K562 (cell line): ENCODE measurements around the gene IFIT2. TPM values are rescaled to one million over a fixed set of nuclear protein-coding genes. Genes with fewer than 3 reads are reported as not detected.

Experiments
- CHD1 ChIP-seq: fragments of 200-600 bp; sonication (generic); IDR thresholded peaks from one replicate; pipeline ENCODE4 v1.6.1; 2012; ENCODE audit warnings: mild to moderate bottlenecking, moderate library complexity, low read length, inconsistent platforms
- HSF4 ChIP-seq: fragments of 250-450 bp; sonication (Bioruptor Pico); IDR thresholded peaks from 2 replicates; pipeline ENCODE4 v2.1.2; 2022; ENCODE audit warnings: mild to moderate bottlenecking, moderate library complexity, borderline replicate concordance
- ID3 ChIP-seq, 2 experiments: fragments of 250-450 bp in 1 of 2; fragments of 450-650 bp in 1 of 2; sonication (Bioruptor Pico) in 1 of 2; IDR thresholded peaks; 2 replicates each; pipeline versions ENCODE4 v1.6.1 to v1.8.0; 2016 to 2021; ENCODE audit warnings: mild to moderate bottlenecking in 2 of 2, moderate library complexity in 2 of 2, missing compliant biosample characterization in 1 of 2, missing genetic modification characterization in 1 of 2
- POLR2AphosphoS5 ChIP-seq: IDR thresholded peaks from 2 replicates; pipeline ENCODE4 v1.6.1; 2011; ENCODE audit warnings: mild to moderate bottlenecking, low read depth, low read length, moderate library complexity; ENCODE audit not compliant: control insufficient read depth, insufficient read depth
- RFX5 ChIP-seq: IDR thresholded peaks from 2 replicates; pipeline ENCODE4 v1.6.1; 2011; ENCODE audit warnings: low read depth, mild to moderate bottlenecking, improper control_type of control experiment, low read length
- TEAD1 ChIP-seq, 2 experiments: fragments of 450-650 bp in 1 of 2; sonication (generic) in 1 of 2; formaldehyde crosslinking; IDR thresholded peaks; 2 replicates each; pipeline versions ENCODE4 v1.4.0 to v1.8.0; 2020 to 2022; ENCODE audit warnings: mild to moderate bottlenecking in 2 of 2, missing genetic modification reagents in 1 of 2
- ZNF274 ChIP-seq: IDR thresholded peaks from 2 replicates; pipeline ENCODE4 v1.6.1; 2011; ENCODE audit warnings: low read depth, mild to moderate bottlenecking, low read length, moderate library complexity, borderline replicate concordance
- ZNF449 ChIP-seq: fragments of 250-450 bp; sonication (Bioruptor Pico); IDR thresholded peaks from 2 replicates; pipeline ENCODE4 v1.8.0; 2022; ENCODE audit warnings: moderate library complexity, mild to moderate bottlenecking, inconsistent platforms
- ZSCAN32 ChIP-seq: fragments of 450-650 bp; formaldehyde crosslinking; IDR thresholded peaks from 2 replicates; pipeline ENCODE4 v1.4.0; 2020; ENCODE audit warnings: mild to moderate bottlenecking, moderate library complexity
- polyA plus RNA-seq, 8 experiments: library from polyadenylated mRNA; depleted of rRNA in 4 of 8; stranded (reverse) in 5 of 8; unstranded in 3 of 8; fragments of >200 nt; fragmentation: Nextera tagmentation in 2 of 8; fragmentation: Illumina TruSeq in 1 of 8; extraction: Ambion mirVana in 2 of 8; extraction: Trizol in 1 of 8; gene quantifications; 2 replicates each; pipeline versions ENCODE4 v1.2.1 to v1.2.3, GENCODE V29; 2011 to 2014; ENCODE audit warnings: inconsistent platforms in 1 of 8, missing spikeins in 1 of 8
- total RNA-seq, 7 experiments: library from RNA; depleted of rRNA in 6 of 7; stranded (reverse); fragments of >200 nt in 6 of 7; fragmentation: Illumina TruSeq in 2 of 7; extraction: Trizol in 2 of 7; gene quantifications; 2 replicates each; pipeline versions ENCODE4 v1.2.1 to v1.2.3, GENCODE V29; 2011 to 2021; ENCODE audit warnings: low replicate concordance in 1 of 7
- TF ChIP-seq, protein P1 (sequence below): IDR thresholded peaks from 2 replicates; pipeline ENCODE4 v1.6.1; 2011; ENCODE audit not compliant: insufficient read length; ENCODE audit errors: extremely low read depth
- TF ChIP-seq, protein P2 (sequence below): fragments of 250-450 bp; sonication (Bioruptor Pico); IDR thresholded peaks from 2 replicates; pipeline ENCODE4 v1.4.0; 2020; ENCODE audit warnings: borderline replicate concordance

The IFIT2 gene
- total and polyA plus RNA-seq, 9 of the 15 experiments (the other 6 are each of a cell fraction or from before 2014, with no cell fraction given), result 0.03 to 0.25 (median 0.10) TPM; not detected in 1

- TF ChIP-seq, protein P1, sequence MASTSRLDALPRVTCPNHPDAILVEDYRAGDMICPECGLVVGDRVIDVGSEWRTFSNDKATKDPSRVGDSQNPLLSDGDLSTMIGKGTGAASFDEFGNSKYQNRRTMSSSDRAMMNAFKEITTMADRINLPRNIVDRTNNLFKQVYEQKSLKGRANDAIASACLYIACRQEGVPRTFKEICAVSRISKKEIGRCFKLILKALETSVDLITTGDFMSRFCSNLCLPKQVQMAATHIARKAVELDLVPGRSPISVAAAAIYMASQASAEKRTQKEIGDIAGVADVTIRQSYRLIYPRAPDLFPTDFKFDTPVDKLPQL, result no peak
- TF ChIP-seq TEAD1 (CRISPR knock-in tag; IDR thresholded peaks at IDR 0.05) (no peak), RFX5 (no peak), HSF4 (no peak), ZNF449 (CRISPR knock-in tag) (no peak), ZSCAN32 (no peak), CHD1 (no peak), POLR2AphosphoS5 (no peak), ID3 (CRISPR knock-in tag; IDR thresholded peaks at IDR 0.05) (no peak), ID3 (tag; IDR thresholded peaks at IDR 0.05) (no peak), ZNF274 (no peak)
- TF ChIP-seq, protein P2, sequence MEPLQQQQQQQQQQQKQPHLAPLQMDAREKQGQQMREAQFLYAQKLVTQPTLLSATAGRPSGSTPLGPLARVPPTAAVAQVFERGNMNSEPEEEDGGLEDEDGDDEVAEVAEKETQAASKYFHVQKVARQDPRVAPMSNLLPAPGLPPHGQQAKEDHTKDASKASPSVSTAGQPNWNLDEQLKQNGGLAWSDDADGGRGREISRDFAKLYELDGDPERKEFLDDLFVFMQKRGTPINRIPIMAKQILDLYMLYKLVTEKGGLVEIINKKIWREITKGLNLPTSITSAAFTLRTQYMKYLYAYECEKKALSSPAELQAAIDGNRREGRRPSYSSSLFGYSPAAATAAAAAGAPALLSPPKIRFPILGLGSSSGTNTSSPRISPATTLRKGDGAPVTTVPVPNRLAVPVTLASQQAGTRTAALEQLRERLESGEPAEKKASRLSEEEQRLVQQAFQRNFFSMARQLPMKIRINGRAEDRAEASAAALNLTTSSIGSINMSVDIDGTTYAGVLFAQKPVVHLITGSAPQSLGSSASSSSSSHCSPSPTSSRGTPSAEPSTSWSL (CRISPR knock-in tag), result no peak
Observed at GRCh38 chr10:89343089-89343767, 41.4 kb downstream of the IFIT2 start (continued).
